ENCODE measurements around the gene ZNF695.

The ZNF695 gene

DNA sequence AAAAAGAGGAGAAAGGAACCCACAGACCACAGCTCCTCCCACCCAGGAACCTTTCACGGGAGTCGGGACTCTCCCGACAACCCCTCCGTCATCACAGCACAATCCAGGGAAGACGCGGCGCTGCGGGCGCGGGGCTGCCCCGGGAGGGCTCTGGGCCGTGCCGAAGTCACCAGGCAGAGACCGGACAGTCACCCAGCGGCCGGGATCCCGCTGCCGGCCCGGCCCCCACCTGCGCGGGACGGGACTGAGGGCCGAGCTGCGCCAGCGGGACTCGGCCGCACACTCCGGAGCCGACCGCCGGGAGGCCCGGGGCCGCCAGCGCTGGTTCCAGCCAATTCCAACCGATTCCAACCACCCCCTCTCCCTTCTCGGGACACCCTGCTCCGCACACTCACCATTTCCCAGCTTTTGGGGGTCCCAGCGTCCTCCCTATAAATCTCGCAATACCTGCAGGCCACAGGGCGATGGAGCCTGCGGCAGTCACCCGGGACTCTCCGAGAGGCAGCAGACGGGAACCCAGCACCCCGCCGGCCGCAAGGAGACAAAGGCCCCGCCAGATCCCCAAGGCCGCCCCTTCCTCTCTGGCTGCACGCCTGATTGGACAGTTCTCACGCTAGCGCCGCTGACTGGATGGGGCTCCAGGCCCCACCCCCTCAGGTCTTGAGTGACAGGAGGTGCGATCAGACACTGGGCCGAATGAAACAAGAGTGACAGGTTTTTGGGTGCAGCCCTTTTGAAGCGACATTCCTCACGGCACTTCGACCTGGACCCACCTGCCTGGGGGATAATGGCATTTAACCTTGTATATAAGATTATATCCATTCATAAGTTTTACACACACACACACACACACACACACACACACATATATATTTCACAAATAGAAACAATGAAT lies at the start of gene ZNF695:
ZNF695 (minus strand) TSS at position 547 of the 895 bp plus-strand sequence; CDS start at position 398, 149 bp downstream.
- H3K9me3 ChIP-seq (ENCODE audit: insufficient read depth, low read depth, low read length), result peaks cover 17% of the 10 kb centered on the region; the same call in 1 of the 2 replicates
- H3K4me1 ChIP-seq (ENCODE audit: insufficient read depth, low read length, poor library complexity, severe bottlenecking), result peaks cover 12% of the 10 kb centered on the region
- H3K4me2 ChIP-seq (ENCODE audit: low read depth, low read length, poor library complexity, severe bottlenecking), result peak within 1 kb of the TSS; percentile 75
- peak within 1 kb of the TSS; percentile 96 for H2AFZ ChIP-seq (ENCODE audit: low read length)
- TF ChIP-seq, protein P1, sequence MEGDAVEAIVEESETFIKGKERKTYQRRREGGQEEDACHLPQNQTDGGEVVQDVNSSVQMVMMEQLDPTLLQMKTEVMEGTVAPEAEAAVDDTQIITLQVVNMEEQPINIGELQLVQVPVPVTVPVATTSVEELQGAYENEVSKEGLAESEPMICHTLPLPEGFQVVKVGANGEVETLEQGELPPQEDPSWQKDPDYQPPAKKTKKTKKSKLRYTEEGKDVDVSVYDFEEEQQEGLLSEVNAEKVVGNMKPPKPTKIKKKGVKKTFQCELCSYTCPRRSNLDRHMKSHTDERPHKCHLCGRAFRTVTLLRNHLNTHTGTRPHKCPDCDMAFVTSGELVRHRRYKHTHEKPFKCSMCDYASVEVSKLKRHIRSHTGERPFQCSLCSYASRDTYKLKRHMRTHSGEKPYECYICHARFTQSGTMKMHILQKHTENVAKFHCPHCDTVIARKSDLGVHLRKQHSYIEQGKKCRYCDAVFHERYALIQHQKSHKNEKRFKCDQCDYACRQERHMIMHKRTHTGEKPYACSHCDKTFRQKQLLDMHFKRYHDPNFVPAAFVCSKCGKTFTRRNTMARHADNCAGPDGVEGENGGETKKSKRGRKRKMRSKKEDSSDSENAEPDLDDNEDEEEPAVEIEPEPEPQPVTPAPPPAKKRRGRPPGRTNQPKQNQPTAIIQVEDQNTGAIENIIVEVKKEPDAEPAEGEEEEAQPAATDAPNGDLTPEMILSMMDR (conservative IDR thresholded peaks at IDR 0.05; ENCODE audit: low read length), result no peak
- no peak for TF ChIP-seq EZH2phosphoT487 (IDR thresholded peaks at IDR 0.05; ENCODE audit: borderline replicate concordance)
- H3K27me3 ChIP-seq (ENCODE audit: insufficient read depth, low read length, poor library complexity, severe bottlenecking), result no peaks in the 10 kb centered on the region
- H3K9me2 ChIP-seq (replicated peaks; ENCODE audit: low read depth, low read length), result no peaks in the 10 kb centered on the region
- peak within 1 kb of the TSS; percentile 83 for H3K9ac ChIP-seq (ENCODE audit: low read depth, low read length, poor library complexity, severe bottlenecking)
- no peaks in the 10 kb centered on the region for H3K36me3 ChIP-seq (ENCODE audit: insufficient read depth, low read length)
- no peaks in the 10 kb centered on the region for H4K20me1 ChIP-seq (ENCODE audit: insufficient read depth, low read length, poor library complexity, severe bottlenecking)
- peak within 1 kb of the TSS; percentile 91 for H3K4me3 ChIP-seq (ENCODE audit: low read length, poor library complexity, severe bottlenecking)
- H3F3A ChIP-seq (ENCODE audit: low read depth), result no peaks in the 10 kb centered on the region
- peaks cover 39% of the 10 kb centered on the region for H3K79me2 ChIP-seq (ENCODE audit: insufficient read depth, low read length)

DNA sequence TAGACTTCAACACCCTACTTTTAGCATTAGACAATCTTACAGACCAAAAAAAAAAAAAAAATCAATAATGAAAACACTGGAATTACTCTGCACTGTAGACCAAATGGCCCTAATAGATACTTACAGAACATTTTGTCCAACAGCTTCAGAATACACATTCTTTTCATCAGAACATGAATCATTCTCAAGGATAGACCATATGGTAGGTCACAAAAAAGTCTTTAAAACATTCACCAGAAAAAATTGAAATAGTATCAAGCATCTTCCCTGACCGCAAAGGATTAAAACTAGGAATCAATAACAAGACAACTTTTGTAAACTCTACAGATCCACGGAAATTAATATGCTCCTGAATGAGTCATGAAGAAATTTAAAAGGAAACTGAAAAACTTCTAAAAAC lies 48.2 kb upstream of the ZNF695 start:
- Histone ChIP-seq H3K9me3 (ENCODE audit: insufficient read depth, low read depth, low read length) (peaks cover 57% of the 10 kb centered on the region), H2AFZ (ENCODE audit: low read length) (no peak overlapping the region), H3K9me2 (replicated peaks; ENCODE audit: low read depth, low read length) (no peaks in the 10 kb centered on the region), H3K4me2 (ENCODE audit: low read depth, low read length, poor library complexity, severe bottlenecking) (no peak overlapping the region), H3K4me1 (ENCODE audit: insufficient read depth, low read length, poor library complexity, severe bottlenecking) (peaks cover 23% of the 10 kb centered on the region), H3K4me3 (ENCODE audit: low read length, poor library complexity, severe bottlenecking) (no peak overlapping the region), H3K27me3 (ENCODE audit: insufficient read depth, low read length, poor library complexity, severe bottlenecking) (no peaks in the 10 kb centered on the region), H3F3A (ENCODE audit: low read depth) (no peaks in the 10 kb centered on the region), H4K20me1 (ENCODE audit: insufficient read depth, low read length, poor library complexity, severe bottlenecking) (no peaks in the 10 kb centered on the region), H3K9ac (ENCODE audit: low read depth, low read length, poor library complexity, severe bottlenecking) (no peak overlapping the region), H3K36me3 (ENCODE audit: insufficient read depth, low read length) (no peaks in the 10 kb centered on the region), H3K79me2 (ENCODE audit: insufficient read depth, low read length) (peaks cover 69% of the 10 kb centered on the region)
- TF ChIP-seq, protein P1 (conservative IDR thresholded peaks at IDR 0.05; ENCODE audit: low read length), result no peak
- TF ChIP-seq EZH2phosphoT487 (IDR thresholded peaks at IDR 0.05; ENCODE audit: borderline replicate concordance), result no peak

DNA sequence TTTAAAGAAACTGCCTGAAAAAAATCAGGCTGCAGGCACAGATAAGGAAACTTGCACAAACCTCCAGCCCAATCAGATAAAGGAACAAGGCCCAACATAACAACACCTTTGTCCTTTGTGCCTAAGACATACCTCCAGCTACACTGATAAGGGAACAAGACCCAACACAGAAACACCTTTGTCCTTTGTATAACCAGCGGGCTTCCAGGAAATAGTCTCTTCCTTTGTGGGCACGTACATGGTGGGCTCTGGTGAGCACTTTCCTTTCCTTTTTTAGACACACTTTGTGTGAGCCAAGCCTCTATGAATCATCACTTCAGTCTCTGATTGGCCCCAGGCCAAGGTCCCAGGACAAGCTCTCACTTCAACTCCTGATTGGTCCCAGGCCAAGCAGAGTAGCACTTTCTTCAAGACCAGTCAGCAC lies 47.1 kb upstream of the ZNF695 start:
- no peaks in the 10 kb centered on the region for H3K27me3 ChIP-seq (ENCODE audit: insufficient read depth, low read length, poor library complexity, severe bottlenecking)
- TF ChIP-seq, protein P1 (conservative IDR thresholded peaks at IDR 0.05; ENCODE audit: low read length), result no peak
- no peak for TF ChIP-seq EZH2phosphoT487 (IDR thresholded peaks at IDR 0.05; ENCODE audit: borderline replicate concordance)
- H2AFZ ChIP-seq (ENCODE audit: low read length), result no peak overlapping the region
- peaks cover 63% of the 10 kb centered on the region for H3K9me3 ChIP-seq (ENCODE audit: insufficient read depth, low read depth, low read length)
- peaks cover 23% of the 10 kb centered on the region for H3K4me1 ChIP-seq (ENCODE audit: insufficient read depth, low read length, poor library complexity, severe bottlenecking)
- H3K79me2 ChIP-seq (ENCODE audit: insufficient read depth, low read length), result peaks cover 70% of the 10 kb centered on the region
- no peaks in the 10 kb centered on the region for H3F3A ChIP-seq (ENCODE audit: low read depth)
- no peaks in the 10 kb centered on the region for H4K20me1 ChIP-seq (ENCODE audit: insufficient read depth, low read length, poor library complexity, severe bottlenecking)
- H3K9ac ChIP-seq (ENCODE audit: low read depth, low read length, poor library complexity, severe bottlenecking), result no peak overlapping the region
- no peak overlapping the region for H3K4me3 ChIP-seq (ENCODE audit: low read length, poor library complexity, severe bottlenecking)
- no peaks in the 10 kb centered on the region for H3K9me2 ChIP-seq (replicated peaks; ENCODE audit: low read depth, low read length)
- H3K4me2 ChIP-seq (ENCODE audit: low read depth, low read length, poor library complexity, severe bottlenecking), result peak overlapping the region; percentile 2
- no peaks in the 10 kb centered on the region for H3K36me3 ChIP-seq (ENCODE audit: insufficient read depth, low read length)
